ENCODE measurements around the gene HACD2. TPM values are rescaled to one million over a fixed set of nuclear protein-coding genes. Genes with fewer than 3 reads are reported as not detected.
"Not testable (repeated sequence)": the region's sequence is repeated elsewhere in the genome, so short reads cannot be mapped to it uniquely, and the experiment has no call there.

The HACD2 gene
- total RNA-seq, 2 experiments from 2014 or later: 24.3 to 28.8 TPM

DNA sequence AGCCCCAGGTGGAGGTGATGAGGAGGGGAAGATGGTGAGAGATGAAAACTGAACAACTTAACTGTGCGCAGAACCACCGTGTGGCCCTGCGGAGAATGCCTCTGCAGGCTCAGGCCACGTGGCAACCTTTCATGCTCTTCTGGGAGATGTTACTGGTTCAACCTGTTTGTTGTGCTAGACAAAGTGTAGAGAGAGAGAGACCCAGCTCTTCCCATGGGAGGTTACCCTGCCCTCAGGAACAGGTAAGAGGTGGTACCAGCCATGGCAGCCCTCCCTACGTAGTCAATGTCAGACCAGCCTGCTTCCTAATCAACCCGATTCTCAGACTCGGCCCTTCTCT lies 37.0 kb upstream of the HACD2 start:
- no peak for DNase-seq
- Mint-ChIP-seq H3K36me3 (ENCODE audit: low read depth) (no peaks in the 10 kb centered on the region), H3K27ac (no peak overlapping the region), H3K4me1 (no peaks in the 10 kb centered on the region), H3K4me3 (no peak overlapping the region), H3K9me3 (no peaks in the 10 kb centered on the region), H3K27me3 (no peaks in the 10 kb centered on the region)
- POLR2A ChIA-PET: no interaction called here
- CTCF ChIA-PET: no interaction called here

GRCh38 chr3:123621186-123621849 lies 36.5 kb upstream of the HACD2 start:
- POLR2A ChIA-PET: no interaction called here
- no peaks in the 10 kb centered on the region for H3K9me3 Mint-ChIP-seq
- no peaks in the 10 kb centered on the region for H3K4me1 Mint-ChIP-seq
- no peaks in the 10 kb centered on the region for H3K36me3 Mint-ChIP-seq (ENCODE audit: low read depth)
- CTCF ChIA-PET: interaction anchor here (0.6 kb wide), 1 partner anchor 214 kb away, joined by 5 read pairs; no protein-coding TSS in a partner anchor
- DNase-seq: no peak
- no peak overlapping the region for H3K27ac Mint-ChIP-seq
- no peaks in the 10 kb centered on the region for H3K27me3 Mint-ChIP-seq
- H3K4me3 Mint-ChIP-seq: no peak overlapping the region

DNA sequence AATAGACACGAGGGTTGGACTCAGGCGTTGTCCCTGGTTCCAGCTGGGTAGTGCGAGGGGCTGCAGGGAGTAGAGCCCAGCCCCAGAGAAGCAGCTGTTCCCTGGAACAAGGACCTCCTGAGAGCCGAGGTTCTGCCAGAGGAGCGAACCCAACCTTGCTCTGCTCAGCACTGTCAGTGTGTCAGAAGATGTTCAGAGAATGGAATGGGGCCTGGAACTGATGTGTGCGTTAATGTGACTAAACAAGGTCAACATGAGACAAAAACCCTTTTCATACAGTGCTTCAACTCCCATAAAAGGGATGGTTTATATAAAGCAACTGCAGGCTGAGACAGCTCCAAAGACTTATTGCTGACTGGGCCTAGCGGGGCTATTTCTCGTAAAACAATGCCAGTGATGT lies 35.5 kb upstream of the HACD2 start:
- Mint-ChIP-seq H3K9me3 (no peaks in the 10 kb centered on the region), H3K27me3 (no peaks in the 10 kb centered on the region), H3K4me1 (no peaks in the 10 kb centered on the region), H3K27ac (no peak overlapping the region), H3K36me3 (ENCODE audit: low read depth) (no peaks in the 10 kb centered on the region), H3K4me3 (no peak overlapping the region)
- ChIA-PET POLR2A (no interaction called here), CTCF (no interaction called here)
- DNase-seq: no peak

- ChIA-PET CTCF (no interaction called here), POLR2A (no interaction called here)
- Mint-ChIP-seq H3K36me3 (ENCODE audit: low read depth) (no peaks in the 10 kb centered on the region), H3K9me3 (no peaks in the 10 kb centered on the region), H3K27me3 (no peaks in the 10 kb centered on the region), H3K4me3 (no peak overlapping the region), H3K27ac (no peak overlapping the region), H3K4me1 (no peaks in the 10 kb centered on the region)
- DNase-seq: no peak
Observed at GRCh38 chr3:123618768-123619484, 34.1 kb upstream of the HACD2 start.

DNA sequence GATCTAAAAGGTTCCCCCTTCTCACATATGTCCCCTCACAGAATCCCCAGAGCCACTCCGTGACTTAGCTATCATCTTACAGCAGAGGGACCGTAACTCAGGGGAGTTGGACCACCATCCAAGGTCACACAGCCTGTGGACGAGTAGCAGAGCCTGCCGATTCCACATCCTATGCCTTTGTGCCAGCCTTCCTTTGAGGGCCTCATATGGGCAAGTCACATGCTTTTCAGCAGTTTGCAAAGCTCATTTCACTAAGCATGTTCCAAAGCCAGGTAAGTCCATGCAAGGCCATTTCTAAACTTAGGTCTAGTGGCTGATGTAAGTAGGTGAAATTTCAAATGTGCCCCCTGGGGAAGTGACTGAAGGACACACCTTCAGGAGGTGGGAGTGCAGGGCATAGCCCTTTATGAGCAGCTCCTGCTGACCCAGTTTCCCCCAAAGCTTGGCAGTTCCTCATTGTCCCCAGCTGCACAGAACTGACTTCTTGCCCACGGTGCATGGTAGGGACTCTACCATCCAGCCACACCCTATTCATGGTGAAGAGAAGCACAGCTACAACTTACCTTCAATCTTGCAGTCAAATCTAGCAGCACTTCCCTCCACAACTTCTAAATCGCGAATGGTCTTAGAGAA lies 33.3 kb upstream of the HACD2 start:
- H3K4me3 Mint-ChIP-seq: no peak overlapping the region
- H3K36me3 Mint-ChIP-seq (ENCODE audit: low read depth): no peaks in the 10 kb centered on the region
- peak overlapping the region; percentile 41 for H3K27ac Mint-ChIP-seq
- POLR2A ChIA-PET: no interaction called here
- CTCF ChIA-PET: no interaction called here
- no peak for DNase-seq
- H3K27me3 Mint-ChIP-seq: no peaks in the 10 kb centered on the region
- H3K9me3 Mint-ChIP-seq: no peaks in the 10 kb centered on the region
- no peaks in the 10 kb centered on the region for H3K4me1 Mint-ChIP-seq

DNA sequence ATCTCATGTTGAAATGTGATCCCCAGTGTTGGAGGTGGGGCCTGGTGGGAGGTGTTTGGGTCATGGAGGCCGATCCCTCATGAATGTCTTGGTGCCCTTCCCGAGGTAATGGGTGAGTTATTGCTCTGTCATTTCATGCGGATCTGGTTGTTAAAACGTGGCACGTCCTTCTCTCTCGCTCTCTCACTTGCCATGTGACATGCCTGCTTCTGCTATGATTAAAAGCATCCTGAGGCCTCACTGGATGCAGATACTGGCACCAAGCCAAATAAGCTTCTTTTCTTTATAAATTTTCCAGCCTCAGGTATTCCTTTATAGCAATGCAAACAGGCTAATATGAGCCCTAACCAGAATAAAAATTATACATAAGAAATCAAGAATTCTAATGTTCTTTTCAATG lies 31.7 kb upstream of the HACD2 start:
- Mint-ChIP-seq H3K9me3 (no peaks in the 10 kb centered on the region), H3K4me3 (no peak overlapping the region), H3K4me1 (no peaks in the 10 kb centered on the region), H3K27ac (no peak overlapping the region), H3K36me3 (ENCODE audit: low read depth) (peaks cover 2% of the 10 kb centered on the region), H3K27me3 (no peaks in the 10 kb centered on the region)
- no peak for DNase-seq
- POLR2A ChIA-PET: no interaction called here
- CTCF ChIA-PET: no interaction called here

DNA sequence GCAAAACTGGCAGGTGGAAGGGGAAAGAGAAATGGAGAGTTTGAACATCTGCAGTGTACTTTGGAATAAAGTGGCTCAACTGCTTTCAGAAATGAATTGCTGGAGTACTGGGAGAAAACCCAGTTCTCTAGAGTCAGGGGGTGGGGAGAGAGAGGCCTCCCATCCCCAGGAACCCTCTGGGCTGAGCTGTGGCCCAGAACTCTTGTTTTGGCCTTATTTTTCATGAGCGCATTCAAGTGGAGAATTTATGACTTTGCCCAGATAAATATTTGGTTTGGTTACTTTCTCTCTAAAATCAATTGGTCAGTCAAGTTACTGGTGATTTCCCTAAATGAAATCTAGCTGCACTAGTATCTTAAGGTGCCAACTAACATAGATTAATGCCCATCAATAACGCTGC lies 28.7 kb upstream of the HACD2 start:
- Mint-ChIP-seq H3K4me1 (peaks cover 8% of the 10 kb centered on the region), H3K9me3 (no peaks in the 10 kb centered on the region), H3K36me3 (ENCODE audit: low read depth) (peaks cover 2% of the 10 kb centered on the region), H3K27me3 (no peaks in the 10 kb centered on the region), H3K27ac (no peak overlapping the region), H3K4me3 (no peak overlapping the region)
- POLR2A ChIA-PET: no interaction called here
- CTCF ChIA-PET: no interaction called here
- DNase-seq: no peak

- CTCF ChIA-PET; H3K36me3 Mint-ChIP-seq (ENCODE audit: low read depth); POLR2A ChIA-PET; H3K4me3 Mint-ChIP-seq; H3K27me3 Mint-ChIP-seq; H3K4me1 Mint-ChIP-seq; DNase-seq; H3K27ac Mint-ChIP-seq; H3K9me3 Mint-ChIP-seq: not testable (repeated sequence)
Observed at GRCh38 chr3:123611674-123612073, 26.8 kb upstream of the HACD2 start.

DNA sequence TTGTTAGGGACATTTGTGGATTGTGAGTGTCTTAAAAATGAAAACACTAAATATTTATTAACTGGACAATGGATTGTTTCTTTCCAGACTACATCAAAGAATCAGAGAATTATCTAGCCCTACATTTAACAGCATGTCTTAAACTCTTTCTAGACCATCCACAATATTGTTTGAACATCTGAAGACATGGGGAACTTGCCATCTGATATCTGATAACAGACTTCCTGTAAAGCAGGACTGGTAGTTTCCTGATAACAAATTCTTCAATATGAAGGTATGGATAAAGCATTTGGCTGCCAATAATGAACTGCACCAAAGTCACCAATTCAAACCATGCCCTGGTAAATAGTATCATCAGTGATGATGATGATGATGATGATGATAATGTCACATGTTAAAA lies 26.2 kb upstream of the HACD2 start:
- CTCF ChIA-PET: no interaction called here
- no peak for DNase-seq
- H3K4me3 Mint-ChIP-seq: no peak overlapping the region
- peaks cover 2% of the 10 kb centered on the region for H3K36me3 Mint-ChIP-seq (ENCODE audit: low read depth)
- no peaks in the 10 kb centered on the region for H3K9me3 Mint-ChIP-seq
- no peak overlapping the region for H3K27ac Mint-ChIP-seq
- peaks cover 9% of the 10 kb centered on the region for H3K4me1 Mint-ChIP-seq
- no peaks in the 10 kb centered on the region for H3K27me3 Mint-ChIP-seq
- POLR2A ChIA-PET: no interaction called here

DNA sequence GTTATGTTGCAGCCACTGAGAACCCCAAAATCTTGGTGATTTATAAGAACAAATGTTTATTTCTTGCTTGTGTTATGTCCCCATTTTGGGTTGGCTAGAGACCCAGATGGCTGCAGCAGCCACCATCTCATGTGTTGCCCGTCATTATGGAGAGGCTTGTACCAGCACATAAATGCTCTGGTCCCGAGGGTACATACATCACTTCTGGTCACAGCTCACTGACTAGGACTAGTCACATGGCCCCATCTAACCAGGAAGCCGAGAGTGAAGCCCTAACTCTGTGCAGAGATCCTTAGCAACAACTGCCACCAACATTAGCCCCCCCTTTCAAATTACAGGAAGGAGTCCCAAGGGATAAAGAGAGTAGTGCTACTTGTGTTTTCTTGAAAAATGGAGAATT lies 25.5 kb upstream of the HACD2 start:
- no peak overlapping the region for H3K4me3 Mint-ChIP-seq
- POLR2A ChIA-PET: no interaction called here
- H3K9me3 Mint-ChIP-seq: no peaks in the 10 kb centered on the region
- H3K27me3 Mint-ChIP-seq: no peaks in the 10 kb centered on the region
- H3K36me3 Mint-ChIP-seq (ENCODE audit: low read depth): peaks cover 2% of the 10 kb centered on the region
- peaks cover 11% of the 10 kb centered on the region for H3K4me1 Mint-ChIP-seq
- CTCF ChIA-PET: no interaction called here
- no peak overlapping the region for H3K27ac Mint-ChIP-seq
- no peak for DNase-seq

DNA sequence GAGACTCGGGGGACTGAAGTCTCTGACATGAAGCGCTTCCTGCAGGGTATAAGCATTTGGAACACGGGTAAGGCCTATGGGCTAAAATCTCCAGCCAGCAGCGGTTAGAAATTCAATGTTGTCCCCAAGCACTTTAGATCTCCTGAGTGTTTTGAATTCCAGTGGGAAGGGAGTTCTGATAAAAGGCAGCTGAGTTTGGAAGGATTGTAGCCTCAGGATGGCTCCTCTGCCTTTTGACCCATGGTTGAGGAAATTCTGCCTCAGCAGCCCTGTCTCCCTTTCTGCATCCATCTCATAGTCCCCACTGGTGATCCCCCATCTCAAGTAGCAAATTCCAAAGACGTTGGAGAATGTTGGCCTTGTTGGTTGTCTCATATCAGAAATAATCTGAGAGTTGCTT lies 24.2 kb upstream of the HACD2 start:
- Mint-ChIP-seq H3K4me3 (no peak overlapping the region), H3K27me3 (no peaks in the 10 kb centered on the region), H3K9me3 (no peaks in the 10 kb centered on the region), H3K36me3 (ENCODE audit: low read depth) (peaks cover 2% of the 10 kb centered on the region), H3K4me1 (peaks cover 11% of the 10 kb centered on the region), H3K27ac (no peak overlapping the region)
- no peak for DNase-seq
- POLR2A ChIA-PET: no interaction called here
- CTCF ChIA-PET: no interaction called here

- no peak for DNase-seq
- POLR2A ChIA-PET: no interaction called here
- H3K27ac Mint-ChIP-seq: no peak overlapping the region
- no peaks in the 10 kb centered on the region for H3K27me3 Mint-ChIP-seq
- CTCF ChIA-PET: no interaction called here
- H3K9me3 Mint-ChIP-seq: no peaks in the 10 kb centered on the region
- H3K4me3 Mint-ChIP-seq: no peak overlapping the region
- peaks cover 11% of the 10 kb centered on the region for H3K4me1 Mint-ChIP-seq
- peaks cover 2% of the 10 kb centered on the region for H3K36me3 Mint-ChIP-seq (ENCODE audit: low read depth)
Observed at GRCh38 chr3:123608263-123608937, 23.5 kb upstream of the HACD2 start.

- no peak for DNase-seq
- Mint-ChIP-seq H3K27me3 (no peaks in the 10 kb centered on the region), H3K27ac (no peak overlapping the region), H3K4me3 (no peak overlapping the region), H3K4me1 (peaks cover 11% of the 10 kb centered on the region), H3K9me3 (no peaks in the 10 kb centered on the region), H3K36me3 (ENCODE audit: low read depth) (no peaks in the 10 kb centered on the region)
- CTCF ChIA-PET: interaction anchor here (0.6 to 1.1 kb wide), 2 partner anchors 62 to 66 kb away, joined by 3 to 4 read pairs; no protein-coding TSS in a partner anchor
- POLR2A ChIA-PET: no interaction called here
Observed at GRCh38 chr3:123606527-123606926, 21.7 kb upstream of the HACD2 start.
